ENCODE results near the gene HLA-DQA2. TPM values are rescaled to one million over a fixed set of nuclear protein-coding genes. Genes with fewer than 3 reads are reported as not detected.

HLA-DQA2 gene
- total RNA-seq, 1 donor from 2014 or later = not detected

- H3K27ac Mint-ChIP-seq (ENCODE audit: unreplicated experiment) = no peak overlapping the region
- H3K4me1 Mint-ChIP-seq = no peaks in the 10 kb centered on the region
- no peak for DNase-seq (ENCODE audit: low read depth, low spot score)
- TF ChIP-seq, protein P1, sequence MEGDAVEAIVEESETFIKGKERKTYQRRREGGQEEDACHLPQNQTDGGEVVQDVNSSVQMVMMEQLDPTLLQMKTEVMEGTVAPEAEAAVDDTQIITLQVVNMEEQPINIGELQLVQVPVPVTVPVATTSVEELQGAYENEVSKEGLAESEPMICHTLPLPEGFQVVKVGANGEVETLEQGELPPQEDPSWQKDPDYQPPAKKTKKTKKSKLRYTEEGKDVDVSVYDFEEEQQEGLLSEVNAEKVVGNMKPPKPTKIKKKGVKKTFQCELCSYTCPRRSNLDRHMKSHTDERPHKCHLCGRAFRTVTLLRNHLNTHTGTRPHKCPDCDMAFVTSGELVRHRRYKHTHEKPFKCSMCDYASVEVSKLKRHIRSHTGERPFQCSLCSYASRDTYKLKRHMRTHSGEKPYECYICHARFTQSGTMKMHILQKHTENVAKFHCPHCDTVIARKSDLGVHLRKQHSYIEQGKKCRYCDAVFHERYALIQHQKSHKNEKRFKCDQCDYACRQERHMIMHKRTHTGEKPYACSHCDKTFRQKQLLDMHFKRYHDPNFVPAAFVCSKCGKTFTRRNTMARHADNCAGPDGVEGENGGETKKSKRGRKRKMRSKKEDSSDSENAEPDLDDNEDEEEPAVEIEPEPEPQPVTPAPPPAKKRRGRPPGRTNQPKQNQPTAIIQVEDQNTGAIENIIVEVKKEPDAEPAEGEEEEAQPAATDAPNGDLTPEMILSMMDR (conservative IDR thresholded peaks at IDR 0.05) = no peak
- peaks cover 11% of the 10 kb centered on the region for H3K27me3 Mint-ChIP-seq (ENCODE audit: low read depth)
- H3K4me3 Mint-ChIP-seq = no peak overlapping the region
- no peaks in the 10 kb centered on the region for H3K36me3 Mint-ChIP-seq (ENCODE audit: low read depth)
- no peaks in the 10 kb centered on the region for H3K9me3 Mint-ChIP-seq
Measured at GRCh38 chr6:32709625-32710024, 31.6 kb upstream of the HLA-DQA2 start.

DNA sequence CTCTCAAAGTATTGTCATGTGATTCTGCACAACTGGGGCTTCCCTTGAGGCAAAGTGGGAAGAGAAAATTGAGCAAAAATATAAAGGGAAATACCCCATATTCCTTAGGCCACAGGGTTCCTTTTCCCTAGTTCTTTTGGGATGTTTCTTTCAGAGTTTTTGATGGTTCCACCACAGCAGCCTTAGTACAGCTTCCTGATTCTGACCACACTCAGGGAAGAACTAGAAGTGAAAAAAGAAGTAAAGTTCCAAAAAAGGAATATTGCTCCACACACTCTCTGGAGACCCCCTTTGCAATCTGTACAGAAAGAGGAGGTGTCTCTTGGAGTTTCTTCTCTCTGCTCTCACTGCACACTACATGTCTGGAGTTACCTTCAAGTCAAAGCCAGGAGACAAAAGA is 27.9 kb upstream of the HLA-DQA2 start:
- TF ChIP-seq, protein P1 (conservative IDR thresholded peaks at IDR 0.05) = no peak
- Mint-ChIP-seq H3K36me3 (ENCODE audit: low read depth) (no peaks in the 10 kb centered on the region), H3K4me1 (no peaks in the 10 kb centered on the region), H3K27ac (ENCODE audit: unreplicated experiment) (no peak overlapping the region), H3K4me3 (no peak overlapping the region), H3K9me3 (no peaks in the 10 kb centered on the region), H3K27me3 (ENCODE audit: low read depth) (peaks cover 7% of the 10 kb centered on the region)
- no peak for DNase-seq (ENCODE audit: low read depth, low spot score)

DNA sequence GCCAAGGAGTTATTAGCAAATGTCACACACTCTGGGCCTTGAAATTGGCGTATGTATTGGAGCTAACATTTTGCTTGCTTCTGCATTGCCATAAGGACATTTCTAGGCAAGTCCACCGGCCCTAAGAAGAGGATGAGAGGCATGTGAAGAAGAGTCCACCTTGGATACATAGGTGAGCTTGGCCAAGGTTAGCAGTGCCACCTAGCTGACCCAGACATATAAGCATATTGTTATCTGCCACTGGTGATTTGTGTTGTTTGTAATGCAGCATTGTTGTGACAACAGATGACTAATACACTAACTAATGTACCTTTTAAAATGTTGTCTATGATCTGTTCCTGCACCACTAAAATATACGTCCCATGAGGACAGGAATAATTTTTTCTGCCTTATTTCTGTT is 24.8 kb upstream of the HLA-DQA2 start:
- H3K27me3 Mint-ChIP-seq (ENCODE audit: low read depth) = peaks cover under 1% of the 10 kb centered on the region
- no peaks in the 10 kb centered on the region for H3K4me1 Mint-ChIP-seq
- H3K9me3 Mint-ChIP-seq = no peaks in the 10 kb centered on the region
- TF ChIP-seq, protein P1 (conservative IDR thresholded peaks at IDR 0.05) = no peak
- no peak for DNase-seq (ENCODE audit: low read depth, low spot score)
- H3K4me3 Mint-ChIP-seq = no peak overlapping the region
- H3K27ac Mint-ChIP-seq (ENCODE audit: unreplicated experiment) = no peak overlapping the region
- H3K36me3 Mint-ChIP-seq (ENCODE audit: low read depth) = no peaks in the 10 kb centered on the region

DNA sequence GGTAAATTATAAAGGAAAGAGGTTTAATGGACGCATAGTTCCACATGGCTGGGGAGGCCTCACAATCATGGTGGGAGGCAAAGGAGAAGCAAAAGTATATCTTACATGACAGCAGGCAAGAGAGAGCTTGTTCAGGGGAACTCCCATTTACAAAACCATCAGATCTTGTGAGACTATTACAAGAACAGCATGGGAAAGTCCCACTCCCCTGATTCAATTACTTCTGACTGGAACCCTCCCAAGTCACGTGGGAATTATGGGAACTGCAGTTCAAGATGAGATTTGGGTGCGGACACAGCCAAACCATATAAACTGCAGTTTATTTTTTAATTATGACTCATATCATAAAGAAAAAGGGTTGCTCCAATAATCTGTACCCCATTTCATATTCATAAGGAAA is 22.3 kb upstream of the HLA-DQA2 start:
- H3K4me3 Mint-ChIP-seq = no peak overlapping the region
- TF ChIP-seq, protein P1 (conservative IDR thresholded peaks at IDR 0.05) = no peak
- peaks cover 5% of the 10 kb centered on the region for H3K27me3 Mint-ChIP-seq (ENCODE audit: low read depth)
- no peaks in the 10 kb centered on the region for H3K9me3 Mint-ChIP-seq
- H3K36me3 Mint-ChIP-seq (ENCODE audit: low read depth) = no peaks in the 10 kb centered on the region
- no peaks in the 10 kb centered on the region for H3K4me1 Mint-ChIP-seq
- H3K27ac Mint-ChIP-seq (ENCODE audit: unreplicated experiment) = no peak overlapping the region
- no peak for DNase-seq (ENCODE audit: low read depth, low spot score)

GRCh38 chr6:32738126-32738525 is 3.1 kb upstream of the HLA-DQA2 start:
- DNase-seq (ENCODE audit: low read depth, low spot score) = no peak
- Mint-ChIP-seq H3K36me3 (ENCODE audit: low read depth) (no peaks in the 10 kb centered on the region), H3K27ac (ENCODE audit: unreplicated experiment) (no peak overlapping the region), H3K9me3 (peaks cover 2% of the 10 kb centered on the region), H3K4me3 (no peak overlapping the region), H3K4me1 (no peaks in the 10 kb centered on the region), H3K27me3 (ENCODE audit: low read depth) (peaks cover 27% of the 10 kb centered on the region)
- TF ChIP-seq, protein P1 (conservative IDR thresholded peaks at IDR 0.05) = no peak

- DNase-seq (ENCODE audit: low read depth, low spot score) = no peak
- Mint-ChIP-seq H3K9me3 (no peaks in the 10 kb centered on the region), H3K4me3 (no peak overlapping the region), H3K4me1 (no peaks in the 10 kb centered on the region), H3K27ac (ENCODE audit: unreplicated experiment) (no peak overlapping the region), H3K36me3 (ENCODE audit: low read depth) (no peaks in the 10 kb centered on the region), H3K27me3 (ENCODE audit: low read depth) (peaks cover 15% of the 10 kb centered on the region)
- TF ChIP-seq, protein P1 (conservative IDR thresholded peaks at IDR 0.05) = no peak
Measured at GRCh38 chr6:32742374-32742773, 1.2 kb downstream of the HLA-DQA2 start.
